Measurements from ENCODE around the gene DLG5.

Gene DLG5

DNA sequence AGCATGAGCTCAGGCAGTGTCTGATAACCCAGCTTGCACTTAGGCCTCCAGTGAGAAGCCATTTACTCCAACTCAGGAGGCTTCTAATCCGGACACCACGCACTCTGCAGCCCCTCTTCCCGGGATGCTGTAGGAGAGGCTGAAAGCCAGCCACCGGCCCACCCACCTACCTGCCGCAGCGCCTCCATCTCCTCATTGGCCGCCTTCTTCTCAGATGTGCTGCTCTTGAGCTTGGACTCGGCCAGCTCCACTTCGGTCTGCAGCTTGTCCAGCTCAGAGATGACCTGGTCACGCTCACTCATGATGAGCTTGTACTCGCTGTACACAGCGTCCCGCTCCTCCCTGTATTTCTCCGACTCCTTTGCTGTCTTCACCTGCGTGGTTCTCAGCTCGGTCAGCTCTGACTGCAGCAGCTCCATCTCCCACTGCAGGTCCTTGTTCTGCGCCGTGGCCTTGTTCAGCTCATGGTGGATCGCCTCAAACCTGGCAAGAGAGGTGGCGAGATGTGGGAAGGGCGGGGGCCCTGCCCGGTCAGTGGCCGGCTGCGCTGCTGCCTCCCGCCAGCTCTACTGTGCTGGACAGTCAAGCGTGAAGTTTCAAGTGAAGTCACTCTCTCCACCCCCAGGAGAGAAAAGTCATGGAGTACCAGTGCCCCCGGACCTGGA lies 84.7 kb downstream of the DLG5 start:
- no peak for DNase-seq

DNA sequence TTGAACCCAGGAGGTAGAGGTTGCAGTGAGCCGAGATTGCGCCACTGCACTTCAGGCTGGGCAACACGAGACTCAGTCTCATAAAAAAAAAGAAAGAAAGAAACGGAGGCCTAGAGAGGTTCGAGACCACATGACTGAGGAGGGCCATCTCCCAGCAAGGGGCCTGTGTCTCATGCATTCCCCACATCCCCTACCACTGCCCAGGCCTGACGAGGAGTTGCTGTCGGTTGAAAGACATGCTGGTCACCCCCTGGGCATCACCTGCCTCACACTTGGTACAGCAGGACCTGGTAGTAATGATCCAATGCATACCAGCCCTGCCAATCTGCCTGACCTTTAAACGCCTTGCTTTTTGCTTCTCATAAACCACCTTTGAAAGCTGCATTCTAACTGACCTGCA lies 85.9 kb downstream of the DLG5 start:
- DNase-seq = no peak

DNA sequence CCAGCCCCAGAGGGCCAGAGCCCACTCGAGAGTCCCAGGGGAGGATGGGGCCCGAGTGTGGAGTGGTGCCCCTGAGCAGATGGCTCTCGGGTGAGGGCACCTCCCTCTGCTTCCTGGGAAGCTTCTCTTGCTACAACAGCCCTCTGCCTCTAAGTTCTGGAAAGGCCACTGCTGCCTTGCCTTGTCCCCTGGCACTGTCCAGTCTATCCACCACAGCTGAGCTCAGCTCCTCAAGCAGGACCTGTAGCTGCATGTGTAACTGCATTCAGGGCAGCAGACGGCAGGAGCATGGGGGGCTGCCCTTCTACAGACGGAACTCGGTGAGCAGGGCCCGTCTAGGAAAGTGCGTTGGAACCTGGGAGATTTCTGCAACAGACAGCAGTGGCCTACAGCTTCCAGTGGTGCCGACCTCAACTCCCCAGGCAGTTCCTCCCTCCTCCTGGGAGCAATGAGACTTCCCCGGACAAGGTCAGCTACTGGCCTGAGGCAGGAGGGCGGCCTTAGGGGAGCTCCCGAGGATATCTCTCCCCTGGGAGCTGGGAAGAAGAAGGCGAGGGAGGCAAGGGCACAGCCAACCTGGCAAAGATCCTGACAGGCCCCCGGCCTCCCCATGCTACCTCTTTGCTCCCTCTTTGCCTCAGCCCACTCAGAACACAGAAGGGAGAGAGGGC lies 88.5 kb downstream of the DLG5 start:
- DNase-seq = no peak

DNA sequence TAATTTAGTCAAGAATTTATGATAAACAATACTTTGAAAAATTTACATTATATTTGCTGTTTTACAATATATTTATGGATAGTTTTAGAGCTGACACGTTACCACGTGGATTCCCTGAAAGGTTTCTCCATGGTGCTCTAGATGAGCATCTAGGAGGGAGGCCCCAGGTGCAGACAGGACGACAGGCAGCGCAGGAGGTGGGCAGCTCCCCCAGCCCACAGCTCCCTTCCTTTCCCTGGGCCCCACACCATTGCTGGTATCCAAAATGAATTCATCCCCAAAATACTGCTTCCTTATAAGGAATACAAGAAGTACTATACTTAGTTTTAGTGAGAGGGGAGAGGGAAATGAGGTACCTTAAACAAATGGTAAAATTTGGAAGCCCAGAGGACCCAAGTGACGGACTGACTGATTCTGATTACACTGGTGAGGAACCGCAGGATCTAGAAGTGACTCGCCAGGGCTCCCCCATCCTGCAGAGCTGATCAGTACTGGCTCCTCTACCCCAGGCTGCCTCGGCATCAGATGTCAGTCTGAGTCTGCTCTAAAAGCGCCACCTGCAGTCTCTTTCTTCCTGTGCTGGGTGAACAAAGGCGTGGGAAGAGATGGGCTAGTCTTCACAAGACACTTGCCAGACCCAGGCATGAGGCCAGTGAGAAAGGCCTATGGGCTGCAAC lies 89.2 kb downstream of the DLG5 start:
- DNase-seq = peak; percentile 25

DNA sequence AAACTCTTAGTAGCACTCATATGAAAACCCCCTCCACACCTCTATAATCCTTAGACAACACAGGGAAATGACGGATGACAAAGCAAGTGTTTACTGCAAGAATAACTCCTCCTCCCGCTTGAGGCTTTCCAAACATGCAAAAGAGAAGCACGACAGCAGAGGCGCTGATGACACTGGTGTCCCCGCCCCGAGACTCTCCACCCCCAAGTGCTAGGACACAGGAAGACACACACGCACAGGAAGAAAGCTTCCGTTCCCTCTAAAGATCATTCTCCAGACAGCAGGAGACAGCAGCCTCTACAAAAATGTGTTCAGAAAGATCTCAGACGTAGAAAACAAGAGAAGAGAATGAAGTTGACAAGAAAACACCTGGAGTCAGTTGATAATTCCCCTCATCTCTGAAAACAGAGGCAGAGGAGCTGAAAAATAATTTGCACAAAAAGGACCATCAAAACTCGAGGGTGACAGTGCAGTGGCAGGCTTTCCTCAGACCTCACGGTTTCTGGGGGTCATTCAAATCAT lies 90.2 kb downstream of the DLG5 start:
- DNase-seq = no peak

DNA sequence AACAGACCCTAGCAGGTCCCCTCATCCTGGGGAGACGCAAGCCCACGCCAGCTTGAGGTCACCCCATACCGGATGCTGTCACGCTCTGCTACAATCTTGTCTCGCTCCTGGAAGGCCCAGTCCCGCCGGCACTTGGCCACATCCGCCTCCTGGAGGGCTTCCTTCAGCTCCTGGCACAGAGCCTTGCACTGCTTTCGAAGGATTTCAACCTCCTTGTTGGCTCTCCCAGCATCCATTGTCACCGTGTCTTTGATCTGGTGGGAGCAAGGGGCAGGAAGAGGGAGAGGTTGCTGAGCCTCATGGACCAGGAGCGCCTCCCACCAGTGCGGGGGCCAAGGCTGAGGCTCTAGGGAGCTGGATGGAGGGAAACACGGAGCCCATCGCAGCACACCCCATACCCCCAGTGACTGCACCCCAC lies 90.9 kb downstream of the DLG5 start:
- no peak for DNase-seq

DNA sequence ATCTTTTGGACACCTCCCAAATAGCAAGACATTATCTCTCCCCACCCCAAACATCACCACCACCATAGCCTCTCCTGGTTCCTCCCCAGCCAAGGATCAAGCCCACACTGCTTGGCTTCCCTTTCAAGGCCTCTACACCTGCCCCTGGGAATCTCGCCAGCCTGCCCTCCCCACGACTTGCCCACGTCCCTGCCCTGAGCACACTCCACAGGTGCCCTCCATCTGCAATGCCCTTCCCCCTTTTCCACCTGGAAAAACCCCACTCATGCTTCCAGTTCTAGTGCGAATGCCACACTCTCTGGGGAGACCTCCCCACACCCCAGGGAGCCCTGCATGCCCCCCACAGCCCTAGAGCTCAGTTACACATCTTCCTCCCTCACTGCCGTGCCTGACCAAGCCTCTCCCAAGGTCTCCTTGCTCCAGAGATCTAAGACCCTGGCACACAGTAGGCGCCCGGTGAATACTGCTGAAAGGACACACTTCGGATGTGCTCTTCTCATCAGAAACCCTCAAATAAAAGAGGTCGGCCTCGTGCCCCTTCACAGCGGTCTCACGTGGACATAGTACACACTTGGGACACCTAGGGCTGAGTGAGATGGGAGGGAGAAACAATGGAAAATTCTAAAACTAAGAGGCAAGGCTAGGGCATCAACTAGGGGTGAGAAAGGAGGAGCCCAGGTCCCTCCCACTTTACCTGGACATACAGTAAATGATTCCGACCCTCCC lies 91.4 kb downstream of the DLG5 start:
- no peak for DNase-seq

DNA sequence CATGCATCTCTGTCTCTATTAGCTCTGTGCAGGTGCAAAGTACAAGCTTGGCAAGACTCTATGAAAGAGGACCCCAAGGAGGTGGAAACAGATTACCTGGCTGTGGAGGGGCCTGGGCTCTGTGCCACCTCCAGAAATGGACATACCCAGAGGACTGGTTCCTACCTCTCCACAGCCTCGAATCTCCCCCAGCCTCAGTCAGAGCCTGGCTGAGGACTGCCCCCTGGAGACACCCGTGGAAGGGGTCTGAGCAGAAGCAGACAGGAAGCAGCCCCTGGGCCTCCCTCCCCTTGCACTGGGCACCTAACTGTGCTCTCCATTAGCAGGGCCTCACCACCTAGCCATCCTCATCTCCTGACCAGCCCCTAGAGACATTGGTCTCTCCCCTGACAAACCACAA lies 92.0 kb downstream of the DLG5 start:
- no peak for DNase-seq

DNA sequence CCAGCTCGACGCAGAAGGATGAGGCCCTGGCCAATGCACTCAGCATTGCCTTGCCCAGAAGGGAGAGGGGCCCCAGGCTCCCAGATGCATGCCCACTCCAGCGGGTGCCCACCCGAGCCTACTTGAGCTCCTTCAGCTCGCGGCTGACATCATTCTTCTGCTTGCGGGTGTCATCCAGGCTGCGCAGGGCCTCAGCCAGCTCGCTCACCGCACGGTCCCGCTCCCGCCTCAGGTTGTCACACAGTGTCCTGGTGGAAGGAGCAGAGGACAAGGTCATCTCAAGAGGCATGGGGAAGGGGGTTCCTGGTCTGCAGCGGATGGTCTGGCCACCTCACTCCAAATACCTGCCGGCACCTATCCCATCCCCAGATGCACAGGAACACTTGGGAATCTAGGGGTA lies 92.8 kb downstream of the DLG5 start:
- no peak for DNase-seq

DNA sequence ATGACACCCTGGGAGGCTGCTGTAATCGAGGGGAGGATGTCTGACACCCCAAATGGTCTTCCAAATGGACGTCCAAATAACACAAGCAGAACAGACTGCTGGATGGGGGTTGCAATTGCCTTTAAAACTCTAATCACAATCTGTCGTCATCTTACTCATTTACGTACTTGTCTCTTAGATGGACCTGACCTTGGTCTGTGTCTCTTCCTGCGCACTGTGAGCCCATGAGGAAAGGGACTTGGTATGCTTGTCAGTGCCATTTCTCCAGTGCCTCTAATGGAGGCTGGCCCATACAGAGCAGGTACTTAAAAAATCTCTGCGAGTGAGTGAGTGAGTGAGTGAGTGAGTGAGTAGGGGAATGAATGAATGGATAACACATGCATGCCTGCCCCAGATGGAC lies 93.3 kb downstream of the DLG5 start:
- no peak for DNase-seq

DNA sequence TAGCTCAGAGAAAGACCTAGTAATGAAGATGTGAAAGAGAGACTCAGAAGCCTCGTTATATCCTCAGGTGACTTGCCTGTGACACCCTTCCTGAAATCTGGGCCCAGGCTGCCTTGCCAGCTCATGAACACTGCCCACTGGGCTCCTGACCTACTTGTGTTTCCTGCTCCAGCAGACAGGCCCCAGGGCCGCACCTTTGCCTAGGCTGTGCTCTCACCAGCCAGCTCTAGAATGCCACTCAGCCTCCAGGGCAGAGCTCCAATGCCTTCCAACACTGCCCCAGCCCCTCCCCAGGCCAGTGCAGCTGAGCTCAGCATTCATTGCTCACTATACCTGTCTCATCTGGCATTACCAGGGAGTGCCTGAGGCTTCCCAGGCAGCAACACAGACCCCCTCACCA lies 94.3 kb downstream of the DLG5 start:
- no peak for DNase-seq

DNA sequence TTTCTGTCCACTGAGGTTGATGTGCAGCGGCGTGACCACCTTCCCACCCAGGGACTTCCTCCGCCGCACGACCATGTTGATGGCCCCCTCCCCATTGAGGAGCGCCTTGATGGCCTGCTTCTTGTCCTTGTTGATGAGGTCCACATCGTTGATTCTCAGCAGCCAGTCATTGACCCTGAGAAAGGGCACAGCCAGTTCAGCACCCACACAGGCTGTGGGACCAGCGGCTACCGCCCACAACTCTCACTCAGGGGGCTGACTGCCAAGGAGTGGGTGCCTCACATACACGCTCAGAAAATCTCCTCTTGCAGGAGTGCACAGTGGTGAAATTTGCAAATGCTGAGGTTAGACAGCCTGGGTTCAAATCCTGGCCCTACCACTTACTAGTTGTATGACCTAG lies 97.2 kb downstream of the DLG5 start:
- DNase-seq = no peak

DNA sequence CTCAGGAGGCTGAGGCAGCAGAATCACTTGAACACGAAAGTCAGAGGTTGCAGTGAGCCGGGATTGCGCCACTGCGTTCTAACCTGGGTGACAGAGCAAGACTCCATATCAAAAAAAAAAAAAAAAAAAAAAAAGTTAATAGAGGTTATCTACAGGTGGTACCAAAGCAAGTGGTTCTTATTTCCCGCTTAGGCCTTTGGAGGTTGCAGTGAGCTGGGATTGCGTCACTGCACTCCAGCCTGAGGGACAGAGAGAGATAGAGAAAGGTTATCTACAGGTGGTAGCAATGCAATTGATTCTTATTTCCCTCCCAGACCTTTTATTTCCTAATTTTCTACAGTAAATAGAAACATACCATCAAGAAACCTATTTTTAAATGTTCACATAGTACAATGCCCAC lies 98.2 kb downstream of the DLG5 start:
- no peak for DNase-seq

DNA sequence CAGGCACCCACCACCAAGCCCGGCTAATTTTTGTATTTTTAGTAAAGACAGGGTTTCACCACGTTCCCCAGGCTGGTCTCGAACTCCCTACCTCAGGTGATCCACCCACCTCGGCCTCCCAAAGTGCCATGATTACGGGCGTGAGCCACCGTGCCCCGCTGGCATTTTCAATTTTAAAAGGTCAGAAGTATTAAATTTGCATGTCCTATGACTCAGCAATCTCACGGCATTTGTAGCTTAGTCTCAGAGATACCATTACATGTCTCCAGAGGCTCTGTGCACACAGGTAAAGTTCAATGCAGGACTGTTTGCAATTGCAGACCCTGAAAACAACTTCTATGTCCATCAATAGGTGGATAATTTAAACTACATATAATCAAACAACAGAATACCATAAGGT lies 99.2 kb downstream of the DLG5 start:
- DNase-seq = no peak

DNA sequence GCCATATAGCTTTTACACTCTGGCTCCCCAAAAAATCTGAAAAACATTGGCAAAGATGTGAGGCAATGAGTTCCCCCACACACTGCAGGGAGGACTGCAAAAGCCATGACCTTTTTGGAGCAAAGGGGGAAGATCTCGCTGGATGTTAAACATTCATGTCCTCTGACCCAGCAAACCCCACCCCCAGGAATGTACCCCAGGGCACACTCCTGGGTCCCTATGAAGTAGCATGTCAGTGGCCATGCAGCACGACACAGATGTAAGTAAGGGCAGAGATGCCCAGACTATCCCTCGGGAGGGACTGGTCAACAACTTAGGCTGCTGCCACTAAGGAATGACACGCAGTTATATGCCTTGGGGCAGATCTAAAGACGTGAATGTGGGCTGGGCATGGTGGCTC lies 100.6 kb downstream of the DLG5 start:
- no peak for DNase-seq

DNA sequence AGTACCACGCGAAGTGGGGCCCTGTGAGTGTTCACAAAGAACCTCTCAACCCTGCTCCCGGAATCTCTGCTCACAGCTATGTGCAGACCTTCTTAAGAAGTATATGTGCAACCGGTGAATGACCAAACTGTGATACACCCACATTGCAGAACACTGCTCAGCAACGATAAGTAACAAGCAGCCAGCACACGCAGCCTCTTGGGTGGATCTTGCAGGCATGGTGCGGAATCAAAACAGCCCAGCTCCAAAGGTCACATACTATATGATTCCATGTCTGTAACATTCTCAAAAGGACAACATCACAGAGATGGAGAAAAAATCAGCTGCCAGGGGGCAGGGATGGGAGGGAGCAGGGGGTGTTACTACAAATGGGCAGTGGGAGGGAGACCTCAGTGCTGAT lies 101.6 kb downstream of the DLG5 start:
- DNase-seq = no peak

DNA sequence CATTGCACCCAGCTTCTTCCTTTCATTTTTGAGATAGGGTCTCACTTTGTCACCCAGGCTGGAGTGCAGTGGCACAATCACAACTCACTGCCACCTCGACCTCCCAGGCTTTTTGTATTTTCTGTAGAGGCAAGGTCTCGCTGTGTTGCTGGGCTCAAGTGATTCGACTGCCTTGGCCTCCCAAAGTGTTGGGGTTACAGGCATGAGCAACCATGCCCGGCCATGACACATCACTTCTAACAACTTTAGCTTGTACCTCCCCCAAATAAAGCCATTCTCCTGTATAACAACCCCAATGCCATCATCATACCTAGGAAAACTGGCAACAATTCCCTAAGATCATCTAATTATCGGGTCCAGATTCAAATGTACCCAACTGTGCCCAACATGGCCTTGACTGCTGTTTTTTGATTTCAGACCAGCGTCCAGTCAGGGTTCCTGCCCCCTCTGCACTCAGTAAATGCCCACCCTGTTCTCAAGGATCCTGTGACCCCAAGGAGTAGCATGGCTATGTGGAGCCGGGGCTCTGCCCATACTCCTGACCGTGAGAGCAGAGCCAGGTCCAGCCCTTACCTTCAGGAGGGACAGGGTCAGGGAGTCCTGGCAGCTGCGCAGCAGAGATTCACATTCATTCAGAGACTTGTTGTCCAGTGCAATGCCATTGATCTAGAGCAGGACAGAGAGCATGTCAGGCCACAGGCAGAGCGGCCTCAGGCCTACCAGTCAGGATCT lies 102.6 kb downstream of the DLG5 start:
- no peak for DNase-seq

DNA sequence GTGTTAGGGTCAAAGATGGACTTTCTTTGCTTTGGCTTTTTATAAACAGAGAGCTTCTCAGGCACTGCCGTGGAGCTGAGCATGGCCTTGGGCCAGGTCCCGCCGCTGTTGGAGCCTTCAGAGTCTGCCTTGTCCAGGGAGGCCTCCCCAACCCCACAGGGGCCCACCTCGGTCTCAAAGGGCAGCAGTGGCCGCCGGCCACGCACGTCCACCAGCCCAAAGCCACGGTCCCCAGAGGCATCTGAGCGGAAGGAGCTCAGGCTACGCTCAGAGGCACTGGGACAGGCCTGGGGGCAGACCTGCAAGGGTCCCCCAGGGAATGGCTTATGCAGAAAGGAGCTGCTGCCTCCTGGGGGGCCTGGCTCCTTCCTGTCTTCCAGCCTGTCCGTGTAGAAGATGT lies 105.0 kb downstream of the DLG5 start:
- no peak for DNase-seq

DNA sequence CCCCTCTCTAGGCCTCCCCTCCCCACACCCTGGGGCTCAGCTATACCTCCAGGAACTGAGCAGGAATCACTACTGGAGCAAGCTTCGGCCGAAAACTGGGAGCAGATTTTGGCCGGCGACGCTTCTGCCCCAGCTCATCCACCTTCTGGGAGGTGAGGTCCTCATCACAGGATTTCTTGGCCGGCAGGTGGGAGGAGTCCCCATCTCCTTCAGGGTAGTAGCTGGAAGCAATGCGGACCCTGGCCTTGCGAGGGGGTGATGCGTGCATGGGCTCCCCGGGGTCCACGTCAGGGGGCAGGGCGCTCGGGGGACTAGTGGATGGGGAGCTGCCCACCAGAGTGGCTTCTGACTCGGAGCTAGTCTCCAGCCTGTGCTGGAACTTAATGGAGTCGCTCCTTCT lies 105.5 kb downstream of the DLG5 start:
- DNase-seq = no peak

DNA sequence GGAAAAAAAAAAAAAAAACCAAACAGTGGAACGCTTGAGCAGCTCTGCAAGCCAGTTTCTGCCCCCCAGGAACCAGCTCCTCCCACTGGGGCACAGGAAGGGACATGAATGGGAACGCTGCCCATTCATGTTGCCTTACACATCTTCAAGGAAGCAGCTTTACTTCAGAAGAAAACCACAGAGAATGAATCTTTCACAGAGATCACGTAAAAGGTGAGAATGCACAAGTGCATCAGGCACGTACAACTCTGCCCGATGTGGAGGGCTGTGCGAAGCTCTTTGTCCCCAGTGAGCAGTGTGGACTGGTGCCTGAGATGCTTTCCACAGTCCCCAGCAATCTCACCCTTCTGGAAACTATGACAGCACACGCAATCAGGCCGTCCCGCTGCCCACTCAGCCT lies 106.2 kb downstream of the DLG5 start:
- DNase-seq = no peak

DNA sequence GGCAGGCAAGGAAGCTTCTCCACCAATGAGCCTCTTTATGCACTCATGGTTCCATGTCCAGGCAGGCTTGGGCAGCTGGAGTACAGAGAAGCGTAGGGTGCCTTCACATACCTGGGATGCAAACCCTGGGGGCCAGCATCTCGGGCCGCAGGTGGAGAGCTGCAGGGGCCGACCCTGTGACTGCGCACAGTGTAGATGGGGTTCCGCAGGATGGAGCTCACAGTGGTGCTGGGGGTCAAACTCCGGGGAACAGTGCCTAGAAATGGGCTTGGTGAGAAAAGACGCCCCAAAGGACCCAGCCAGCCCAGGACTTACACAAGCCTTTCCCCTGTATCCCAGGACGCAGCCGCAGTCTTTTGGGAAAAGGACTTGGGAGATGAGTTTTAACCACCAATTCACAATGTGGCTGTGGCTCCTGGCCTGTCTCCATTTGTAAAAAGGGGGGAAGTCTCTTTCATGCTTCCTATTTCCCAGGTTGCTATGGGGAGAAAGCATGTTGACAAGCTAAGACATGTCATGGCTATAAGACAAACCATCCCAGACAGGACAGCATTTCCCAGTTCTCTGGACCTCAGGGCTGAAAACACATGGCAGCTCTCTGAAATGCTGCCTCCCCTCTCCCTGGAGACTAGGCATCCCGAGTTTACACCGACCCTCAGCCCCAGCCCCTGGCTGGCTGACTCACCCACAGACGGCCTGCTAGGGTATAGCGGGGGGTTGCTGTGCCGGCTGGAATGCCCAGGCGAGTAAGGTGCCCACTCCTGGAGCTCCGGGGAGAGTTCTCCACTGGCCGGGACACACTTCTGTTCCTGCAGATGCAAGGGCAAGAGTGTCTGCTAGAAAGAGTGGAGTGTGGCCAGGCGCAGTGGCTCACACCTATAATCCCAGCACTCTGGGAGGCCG lies 107.1 kb downstream of the DLG5 start:
- DNase-seq = no peak

DNA sequence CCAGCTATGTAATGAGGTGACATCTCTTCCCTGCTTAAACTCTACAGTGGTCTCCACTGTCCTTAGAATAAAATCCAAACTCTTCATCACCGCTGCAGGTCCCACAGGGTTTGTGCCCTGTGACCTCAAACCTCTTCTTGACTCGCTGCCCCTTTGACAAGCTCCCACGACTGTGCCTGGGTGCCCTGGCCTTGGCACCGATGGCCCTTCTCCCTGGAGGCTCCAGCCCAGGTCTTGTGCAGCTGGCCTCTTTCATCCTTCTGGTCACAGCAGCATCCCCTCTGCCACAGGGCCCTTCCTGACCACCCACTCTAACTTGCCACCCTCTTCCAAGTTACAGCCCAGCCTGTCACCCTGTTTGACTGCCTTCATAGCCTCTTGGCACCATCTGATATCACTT lies 108.2 kb downstream of the DLG5 start:
- DNase-seq = no peak

All from HCEC 1CT (cell line).